Loucy (cell line): Measurements from ENCODE around the gene CTBP2.

Experiments
- H2AFZ ChIP-seq: fragments of 200-600 bp; sonication (generic); 2 replicates; pipeline ENCODE4 v1.6.0; 2016; ENCODE audit warnings: antibody characterized with exemption, mild to moderate bottlenecking, low read length, moderate library complexity
- H3F3A ChIP-seq: fragments of 200-600 bp; 2 replicates; pipeline ENCODE4 v1.6.0; 2016; ENCODE audit warnings: antibody characterized with exemption, low read depth, mild to moderate bottlenecking
- H3K27me3 ChIP-seq: fragments of 200-600 bp; sonication (generic); 2 replicates; pipeline ENCODE4 v1.6.1; 2014; ENCODE audit warnings: low read length, mild to moderate bottlenecking; ENCODE audit not compliant: insufficient read depth, poor library complexity, severe bottlenecking
- H3K36me3 ChIP-seq: fragments of 200-600 bp; sonication (generic); 2 replicates; pipeline ENCODE4 v1.6.1; 2016; ENCODE audit warnings: low read length; ENCODE audit not compliant: insufficient read depth
- H3K4me1 ChIP-seq: fragments of 200-600 bp; sonication (generic); 2 replicates; pipeline ENCODE4 v1.5.1; 2014; ENCODE audit warnings: low read length, mild to moderate bottlenecking; ENCODE audit not compliant: insufficient read depth, poor library complexity, severe bottlenecking
- H3K4me2 ChIP-seq: fragments of 200-600 bp; sonication (generic); 2 replicates; pipeline ENCODE4 v1.6.0; 2014; ENCODE audit warnings: antibody characterized with exemption, low read length, low read depth, mild to moderate bottlenecking; ENCODE audit not compliant: poor library complexity, severe bottlenecking
- H3K4me3 ChIP-seq: fragments of 200-600 bp; sonication (generic); 2 replicates; pipeline ENCODE4 v1.5.1; 2014; ENCODE audit warnings: low read length, mild to moderate bottlenecking, mixed read lengths; ENCODE audit not compliant: poor library complexity, severe bottlenecking
- H3K79me2 ChIP-seq: fragments of 200-600 bp; sonication (generic); 2 replicates; pipeline ENCODE4 v1.6.1; 2014; ENCODE audit warnings: low read length; ENCODE audit not compliant: insufficient read depth
- H3K9ac ChIP-seq: fragments of 200-600 bp; sonication (generic); 2 replicates; pipeline ENCODE4 v1.6.0; 2014; ENCODE audit warnings: mild to moderate bottlenecking, low read depth, low read length, moderate library complexity; ENCODE audit not compliant: poor library complexity, severe bottlenecking
- H3K9me2 ChIP-seq: fragments of 200-600 bp; sonication (generic); replicated peaks from 2 replicates; pipeline ENCODE4 v1.6.1; 2016; ENCODE audit warnings: low read depth, low read length, mixed read lengths
- H3K9me3 ChIP-seq: fragments of 200-600 bp; sonication (generic); 2 replicates; pipeline ENCODE4 v1.6.1; 2014; ENCODE audit warnings: mild to moderate bottlenecking, antibody characterized with exemption, low read length, low read depth; ENCODE audit not compliant: insufficient read depth
- H4K20me1 ChIP-seq: fragments of 200-600 bp; sonication (generic); 2 replicates; pipeline ENCODE4 v1.6.0; 2014; ENCODE audit warnings: antibody characterized with exemption, low read length, mild to moderate bottlenecking; ENCODE audit not compliant: insufficient read depth, poor library complexity, severe bottlenecking
- EZH2phosphoT487 ChIP-seq: fragments of 200-600 bp; IDR thresholded peaks from 2 replicates; pipeline ENCODE4 v1.6.1; 2018; ENCODE audit warnings: antibody characterized with exemption, mild to moderate bottlenecking, moderate library complexity, borderline replicate concordance
- TF ChIP-seq, protein P1 (sequence below): fragments of 200-600 bp; sonication (generic); conservative IDR thresholded peaks from 2 replicates; pipeline ENCODE4 v1.5.1; 2014; ENCODE audit warnings: mild to moderate bottlenecking, antibody characterized with exemption, low read length

The CTBP2 gene

DNA sequence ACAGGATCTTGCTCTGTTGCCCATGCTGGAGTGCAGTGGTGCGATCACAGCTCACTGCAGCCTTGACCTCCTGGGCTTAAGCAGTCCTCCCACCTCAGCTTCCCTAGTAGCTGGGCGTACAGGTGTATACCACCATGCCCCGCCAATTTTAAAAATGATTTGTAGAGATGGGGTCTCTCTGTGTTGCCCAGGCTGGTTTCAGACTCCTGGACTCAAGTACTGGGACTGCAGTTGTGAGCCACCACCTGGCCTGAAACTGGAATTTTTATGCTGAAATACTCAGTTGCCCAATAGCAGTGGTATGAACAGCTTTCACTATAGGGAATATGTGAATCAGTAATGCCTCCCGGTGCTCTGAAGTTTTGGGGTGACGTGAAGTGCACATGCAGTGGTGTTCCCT is 210.8 kb downstream of the CTBP2 start:
- Histone ChIP-seq H3K4me3 (no peak overlapping the region), H3K36me3 (peaks cover 16% of the 10 kb centered on the region; the same call in 1 of the 2 replicates), H3K4me2 (no peak overlapping the region), H3K79me2 (peaks cover 93% of the 10 kb centered on the region), H3K4me1 (no peaks in the 10 kb centered on the region), H3K27me3 (no peaks in the 10 kb centered on the region), H3K9me2 (no peaks in the 10 kb centered on the region), H3K9me3 (no peaks in the 10 kb centered on the region), H2AFZ (no peak overlapping the region), H3F3A (no peaks in the 10 kb centered on the region), H3K9ac (no peak overlapping the region), H4K20me1 (peaks cover 66% of the 10 kb centered on the region)
- no peak for TF ChIP-seq EZH2phosphoT487
- TF ChIP-seq, protein P1, sequence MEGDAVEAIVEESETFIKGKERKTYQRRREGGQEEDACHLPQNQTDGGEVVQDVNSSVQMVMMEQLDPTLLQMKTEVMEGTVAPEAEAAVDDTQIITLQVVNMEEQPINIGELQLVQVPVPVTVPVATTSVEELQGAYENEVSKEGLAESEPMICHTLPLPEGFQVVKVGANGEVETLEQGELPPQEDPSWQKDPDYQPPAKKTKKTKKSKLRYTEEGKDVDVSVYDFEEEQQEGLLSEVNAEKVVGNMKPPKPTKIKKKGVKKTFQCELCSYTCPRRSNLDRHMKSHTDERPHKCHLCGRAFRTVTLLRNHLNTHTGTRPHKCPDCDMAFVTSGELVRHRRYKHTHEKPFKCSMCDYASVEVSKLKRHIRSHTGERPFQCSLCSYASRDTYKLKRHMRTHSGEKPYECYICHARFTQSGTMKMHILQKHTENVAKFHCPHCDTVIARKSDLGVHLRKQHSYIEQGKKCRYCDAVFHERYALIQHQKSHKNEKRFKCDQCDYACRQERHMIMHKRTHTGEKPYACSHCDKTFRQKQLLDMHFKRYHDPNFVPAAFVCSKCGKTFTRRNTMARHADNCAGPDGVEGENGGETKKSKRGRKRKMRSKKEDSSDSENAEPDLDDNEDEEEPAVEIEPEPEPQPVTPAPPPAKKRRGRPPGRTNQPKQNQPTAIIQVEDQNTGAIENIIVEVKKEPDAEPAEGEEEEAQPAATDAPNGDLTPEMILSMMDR: no peak

DNA sequence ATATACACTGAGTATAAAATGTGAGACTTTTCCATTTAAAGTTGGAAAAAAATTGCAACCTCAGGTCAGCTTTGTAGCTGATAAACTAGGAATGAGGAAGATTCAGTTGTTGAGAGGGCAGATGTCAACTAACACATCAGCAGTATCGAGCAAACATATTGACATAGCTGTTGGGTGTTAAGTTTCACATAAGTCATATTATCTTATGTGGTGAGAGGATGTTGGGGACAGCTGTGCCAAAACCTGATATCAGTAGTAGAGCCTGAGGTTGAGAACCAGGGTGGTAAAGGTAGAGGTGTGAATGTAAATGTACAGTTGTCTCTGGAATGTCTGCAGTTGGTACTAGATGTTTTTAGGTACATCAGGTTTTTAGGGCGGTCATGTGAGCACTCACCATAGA is 213.4 kb downstream of the CTBP2 start:
- H3K36me3 ChIP-seq: peaks cover 24% of the 10 kb centered on the region; the same call in 1 of the 2 replicates
- H3K4me1 ChIP-seq: peaks cover 6% of the 10 kb centered on the region
- peaks cover 93% of the 10 kb centered on the region for H3K79me2 ChIP-seq
- H3K4me3 ChIP-seq: no peak overlapping the region
- no peak for TF ChIP-seq EZH2phosphoT487
- TF ChIP-seq, protein P1: no peak
- H3K27me3 ChIP-seq: no peaks in the 10 kb centered on the region
- no peaks in the 10 kb centered on the region for H3K9me2 ChIP-seq
- no peaks in the 10 kb centered on the region for H3K9me3 ChIP-seq
- H2AFZ ChIP-seq: no peak overlapping the region
- H3K9ac ChIP-seq: no peak overlapping the region
- peaks cover 66% of the 10 kb centered on the region for H4K20me1 ChIP-seq
- no peak overlapping the region for H3K4me2 ChIP-seq
- H3F3A ChIP-seq: no peaks in the 10 kb centered on the region

DNA sequence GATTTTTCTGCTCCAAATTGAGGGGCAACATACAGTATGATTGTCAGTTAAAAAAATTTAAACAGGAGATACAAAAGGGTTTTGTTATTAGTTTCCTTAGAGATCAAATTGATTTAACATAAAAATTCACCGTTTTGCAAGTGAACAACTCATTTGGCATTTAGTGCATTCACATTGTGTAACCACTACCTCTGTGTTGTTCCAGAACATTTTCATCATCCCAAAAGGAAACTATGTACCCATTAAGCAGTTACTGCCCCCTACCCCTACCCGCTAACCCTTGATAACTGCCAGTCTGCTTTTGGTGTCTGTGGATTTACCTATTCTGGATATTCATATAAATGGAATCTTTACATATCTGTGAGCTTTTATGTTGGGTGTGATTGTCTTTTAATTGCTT is 215.4 kb downstream of the CTBP2 start:
- H3K9ac ChIP-seq: no peak overlapping the region
- H4K20me1 ChIP-seq: peaks cover 74% of the 10 kb centered on the region
- H3K36me3 ChIP-seq: peaks cover 24% of the 10 kb centered on the region; the same call in 1 of the 2 replicates
- TF ChIP-seq EZH2phosphoT487: no peak
- TF ChIP-seq, protein P1: no peak
- peaks cover 93% of the 10 kb centered on the region for H3K79me2 ChIP-seq
- H3F3A ChIP-seq: no peaks in the 10 kb centered on the region
- H2AFZ ChIP-seq: no peak overlapping the region
- H3K4me3 ChIP-seq: no peak overlapping the region
- H3K9me3 ChIP-seq: no peaks in the 10 kb centered on the region
- H3K27me3 ChIP-seq: no peaks in the 10 kb centered on the region
- H3K4me2 ChIP-seq: no peak overlapping the region
- peaks cover 8% of the 10 kb centered on the region for H3K4me1 ChIP-seq
- no peaks in the 10 kb centered on the region for H3K9me2 ChIP-seq
